Activated T-cell treated with anti-CD3 and anti-CD28 coated beads, Interleukin-2, amount 50 U/mL, for 72 hours (primary cell): ENCODE measurements around the gene HAPLN3. TPM values are rescaled to one million over a fixed set of nuclear protein-coding genes. Genes with fewer than 3 reads are reported as not detected.

Experiments
- ATAC-seq, 2 donors: fragments of 150-1000 bp; cut with Tn5 transposase; replicated peaks in 1 of 2; 2 replicates each; pipeline ENCODE4 v1.10.0; 2021; ENCODE audit warnings: moderate library complexity in 2 of 2, mild to moderate bottlenecking in 1 of 2
- DNase-seq, 2 donors: peaks; one replicate each; pipeline ENCODE4 v3.0.0; 2021 to 2022; ENCODE audit warnings: mixed read lengths in 1 of 2
- H3K27ac Mint-ChIP-seq: one replicate; pipeline ENCODE4 v1.8.0; 2022; ENCODE audit warnings: mild to moderate bottlenecking, moderate library complexity, mixed read lengths
- H3K27me3 Mint-ChIP-seq: one replicate; pipeline ENCODE4 v1.8.0; 2022; ENCODE audit warnings: low read depth, mixed read lengths
- H3K36me3 Mint-ChIP-seq, 2 donors: one replicate each; pipeline ENCODE4 v1.8.0; 2022; ENCODE audit warnings: mixed read lengths in 2 of 2, mild to moderate bottlenecking in 1 of 2; ENCODE audit not compliant: insufficient read depth in 2 of 2
- H3K4me1 Mint-ChIP-seq: one replicate; pipeline ENCODE4 v1.8.0; 2022; ENCODE audit warnings: low read depth, mixed read lengths
- H3K4me3 Mint-ChIP-seq, 2 donors: one replicate each; pipeline ENCODE4 v1.8.0; 2022; ENCODE audit warnings: mild to moderate bottlenecking in 2 of 2, mixed read lengths in 2 of 2, moderate library complexity in 2 of 2
- H3K9me3 Mint-ChIP-seq, 2 donors: one replicate each; pipeline ENCODE4 v1.8.0; 2022; ENCODE audit warnings: mixed read lengths in 2 of 2
- total RNA-seq, 2 donors: library from RNA; stranded (reverse); gene quantifications; one replicate each; pipeline ENCODE4 v1.2.3, GENCODE V29; 2022

The HAPLN3 gene
- total RNA-seq, 2 donors from 2014 or later: 82.5 to 114 TPM

DNA sequence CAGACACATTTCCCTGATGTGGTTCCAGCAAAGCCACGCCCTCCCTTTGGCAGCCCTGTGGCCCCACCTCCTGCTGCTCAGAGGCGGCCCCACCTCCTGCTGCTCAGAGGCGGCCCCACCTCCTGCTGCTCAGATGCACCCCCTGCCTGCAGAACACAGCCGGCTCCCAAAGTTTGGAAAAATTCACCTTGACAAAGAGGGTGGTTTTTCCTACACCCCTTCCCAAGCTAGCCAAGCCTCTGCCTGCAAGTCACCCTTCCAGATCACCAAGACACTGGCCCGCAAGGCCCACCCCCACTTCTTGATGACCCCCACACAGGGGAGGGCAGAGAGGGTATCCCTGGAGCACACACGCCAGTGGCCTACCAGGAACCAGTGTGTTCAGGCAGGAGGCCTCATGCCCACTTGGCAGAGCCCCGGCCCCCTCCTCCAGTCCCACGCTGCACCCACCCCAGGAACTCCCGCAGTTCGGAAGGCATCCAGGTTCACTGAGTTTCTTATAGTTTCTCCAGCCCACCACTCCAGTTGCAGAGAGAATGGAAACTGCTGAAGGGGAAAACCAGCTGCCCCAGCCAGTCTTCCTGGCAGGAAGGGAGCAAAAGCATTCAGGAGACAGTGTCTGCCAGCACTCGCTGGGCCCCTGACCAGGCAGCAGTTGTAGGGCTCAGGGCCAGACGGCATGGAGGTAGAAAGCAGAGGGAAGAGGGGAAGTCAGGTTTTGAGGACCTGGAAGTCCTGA, 2.3 kb upstream of the HAPLN3 start:
- Mint-ChIP-seq H3K27me3 (no peaks in the 10 kb centered on the region), H3K9me3 (no peaks in the 10 kb centered on the region), H3K27ac (no peak overlapping the region), H3K4me3 (no peak overlapping the region), H3K4me1 (peaks cover 49% of the 10 kb centered on the region), H3K36me3 (no peaks in the 10 kb centered on the region)
- DNase-seq: peak; percentile 56 to 68
- peak; percentile 34 to 54 for ATAC-seq

DNA sequence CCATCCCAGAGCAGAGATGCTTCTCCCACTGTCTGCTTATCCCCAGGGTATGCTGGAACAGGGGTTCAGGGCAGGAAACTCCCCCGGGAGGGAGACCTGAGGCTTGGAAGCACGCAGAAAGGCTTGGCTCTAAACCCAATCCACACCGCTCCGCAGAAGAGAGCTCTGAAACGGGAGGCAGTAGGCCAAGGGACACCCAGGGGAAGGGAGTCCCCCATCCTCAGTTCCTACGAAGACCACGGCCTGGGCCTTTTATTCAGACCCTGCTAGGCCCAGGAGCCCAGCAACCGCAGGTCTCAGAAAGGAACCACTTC, 1.8 kb upstream of the HAPLN3 start:
- ATAC-seq: no peak
- H3K36me3 Mint-ChIP-seq: no peaks in the 10 kb centered on the region
- H3K4me3 Mint-ChIP-seq: no peak overlapping the region
- H3K4me1 Mint-ChIP-seq: peaks cover 47% of the 10 kb centered on the region
- no peak for DNase-seq
- no peaks in the 10 kb centered on the region for H3K9me3 Mint-ChIP-seq
- H3K27me3 Mint-ChIP-seq: no peaks in the 10 kb centered on the region
- no peak overlapping the region for H3K27ac Mint-ChIP-seq

- ATAC-seq (no peak), DNase-seq (no peak)
- no peaks in the 10 kb centered on the region for H3K27me3 Mint-ChIP-seq
- H3K36me3 Mint-ChIP-seq: no peaks in the 10 kb centered on the region
- H3K4me3 Mint-ChIP-seq: peak overlapping the region in 1 of 2 donors; percentile 10
- peaks cover 41% of the 10 kb centered on the region for H3K4me1 Mint-ChIP-seq
- no peak overlapping the region for H3K27ac Mint-ChIP-seq
- no peaks in the 10 kb centered on the region for H3K9me3 Mint-ChIP-seq
These were observed 1.1 kb upstream of the HAPLN3 start for GRCh38 chr15:88896333-88897033.

DNA sequence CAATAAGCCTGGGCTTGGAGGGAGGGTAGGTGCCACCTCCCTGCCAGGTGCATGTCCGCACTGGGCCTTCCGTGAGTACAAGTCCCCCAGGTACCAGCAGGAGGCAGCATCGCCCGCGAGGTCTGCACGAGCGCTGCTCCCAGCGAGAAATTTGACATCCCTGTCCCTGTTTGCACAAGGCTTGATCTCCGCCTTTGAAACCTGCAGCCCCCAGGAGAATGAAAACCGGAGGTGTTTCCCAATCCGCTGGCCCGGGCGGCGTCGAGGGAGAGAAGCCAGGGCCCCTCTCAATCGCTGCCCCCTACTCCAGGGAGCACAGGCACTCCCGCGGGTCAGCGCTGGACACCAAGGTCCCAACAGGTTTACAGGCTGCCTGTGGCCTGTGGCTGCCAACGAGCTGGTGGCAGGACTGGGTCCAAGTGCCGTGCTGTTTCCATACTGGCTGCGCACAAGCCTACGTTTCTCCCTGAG, 961 bp downstream of the HAPLN3 start:
- ATAC-seq (peak; percentile 66 to 77), DNase-seq (peak; percentile 88 to 89)
- peaks cover 0 to 5% of the 10 kb centered on the region in 2 donors for H3K36me3 Mint-ChIP-seq
- no peak overlapping the region for H3K27ac Mint-ChIP-seq
- peak overlapping the region; percentile 76 to 94 for H3K4me3 Mint-ChIP-seq
- H3K4me1 Mint-ChIP-seq: peaks cover 46% of the 10 kb centered on the region
- no peaks in the 10 kb centered on the region for H3K9me3 Mint-ChIP-seq
- H3K27me3 Mint-ChIP-seq: no peaks in the 10 kb centered on the region

GRCh38 chr15:88891540-88892254, 3.6 kb downstream of the HAPLN3 start:
- H3K4me1 Mint-ChIP-seq: peaks cover 32% of the 10 kb centered on the region
- no peak overlapping the region for H3K27ac Mint-ChIP-seq
- no peaks in the 10 kb centered on the region for H3K27me3 Mint-ChIP-seq
- no peak for ATAC-seq
- no peak for DNase-seq
- peaks cover 0 to 5% of the 10 kb centered on the region in 2 donors for H3K36me3 Mint-ChIP-seq
- H3K9me3 Mint-ChIP-seq: no peaks in the 10 kb centered on the region
- no peak overlapping the region for H3K4me3 Mint-ChIP-seq

DNA sequence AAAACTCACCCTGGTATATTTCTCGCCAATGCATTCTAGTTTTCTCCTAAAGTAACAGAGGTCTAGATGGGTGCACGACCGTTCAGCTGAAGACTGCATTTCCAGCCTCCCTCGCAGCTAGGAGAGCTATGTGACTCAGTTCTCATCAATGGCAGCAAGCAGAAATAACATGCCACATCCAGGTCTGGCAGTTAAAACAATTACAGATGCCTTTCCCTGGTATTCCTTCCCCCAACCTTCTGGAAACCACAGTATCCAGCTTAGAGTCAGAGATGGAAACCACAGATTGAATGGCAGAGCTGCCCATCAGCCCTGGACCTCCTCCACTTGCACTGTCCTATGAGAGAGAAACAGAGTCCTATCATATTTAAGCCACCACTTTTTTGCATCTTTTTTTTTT, 4.8 kb downstream of the HAPLN3 start:
- H3K4me1 Mint-ChIP-seq: peaks cover 24% of the 10 kb centered on the region
- H3K9me3 Mint-ChIP-seq: no peaks in the 10 kb centered on the region
- ATAC-seq (no peak), DNase-seq (no peak)
- H3K27me3 Mint-ChIP-seq: no peaks in the 10 kb centered on the region
- no peak overlapping the region for H3K27ac Mint-ChIP-seq
- H3K4me3 Mint-ChIP-seq: no peak overlapping the region
- peaks cover 0 to 6% of the 10 kb centered on the region in 2 donors for H3K36me3 Mint-ChIP-seq

- ATAC-seq: no peak
- Mint-ChIP-seq H3K27ac (no peak overlapping the region), H3K27me3 (no peaks in the 10 kb centered on the region), H3K4me3 (no peak overlapping the region), H3K9me3 (no peaks in the 10 kb centered on the region), H3K36me3 (peaks cover 4 to 8% of the 10 kb centered on the region in 2 donors), H3K4me1 (peaks cover 14% of the 10 kb centered on the region)
- DNase-seq: no peak
These were observed 6.6 kb downstream of the HAPLN3 start for GRCh38 chr15:88888719-88889118.

GRCh38 chr15:88887068-88887580, 8.2 kb downstream of the HAPLN3 start:
- DNase-seq (no peak), ATAC-seq (no peak)
- no peaks in the 10 kb centered on the region for H3K27me3 Mint-ChIP-seq
- no peak overlapping the region for H3K4me3 Mint-ChIP-seq
- peaks cover 4 to 10% of the 10 kb centered on the region in 2 donors for H3K36me3 Mint-ChIP-seq
- H3K9me3 Mint-ChIP-seq: no peaks in the 10 kb centered on the region
- no peak overlapping the region for H3K27ac Mint-ChIP-seq
- H3K4me1 Mint-ChIP-seq: peaks cover 6% of the 10 kb centered on the region

- H3K4me3 Mint-ChIP-seq: no peak overlapping the region
- no peak for DNase-seq
- peaks cover 4 to 6% of the 10 kb centered on the region in 2 donors for H3K36me3 Mint-ChIP-seq
- H3K27me3 Mint-ChIP-seq: no peaks in the 10 kb centered on the region
- no peaks in the 10 kb centered on the region for H3K9me3 Mint-ChIP-seq
- H3K4me1 Mint-ChIP-seq: no peaks in the 10 kb centered on the region
- H3K27ac Mint-ChIP-seq: no peak overlapping the region
- ATAC-seq: no peak
These were observed 12.6 kb downstream of the HAPLN3 start for GRCh38 chr15:88882785-88883184.

DNA sequence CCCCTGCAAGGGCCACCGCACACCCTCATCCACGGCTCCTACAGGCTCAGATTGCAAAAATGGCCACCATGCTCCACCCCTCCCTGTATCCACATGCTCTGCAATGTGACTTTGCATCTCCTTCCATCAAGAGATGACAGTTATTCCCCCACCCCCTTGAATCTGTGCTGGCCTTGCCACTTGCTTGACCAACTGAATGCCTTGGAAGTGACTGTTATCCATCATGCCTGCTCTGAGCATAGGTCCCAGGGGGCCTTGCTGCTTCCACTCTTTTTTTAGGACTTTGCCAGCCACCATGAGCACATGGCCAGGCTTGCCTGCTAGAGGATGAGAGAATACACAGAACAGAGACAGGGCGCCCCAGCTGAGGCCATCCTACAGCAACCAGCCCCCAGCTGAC, 13.6 kb downstream of the HAPLN3 start:
- Mint-ChIP-seq H3K27me3 (no peaks in the 10 kb centered on the region), H3K27ac (no peak overlapping the region), H3K36me3 (peaks cover 4 to 6% of the 10 kb centered on the region in 2 donors), H3K9me3 (no peaks in the 10 kb centered on the region), H3K4me1 (no peaks in the 10 kb centered on the region), H3K4me3 (no peak overlapping the region)
- no peak for ATAC-seq
- DNase-seq: no peak

- Mint-ChIP-seq H3K27me3 (no peaks in the 10 kb centered on the region), H3K36me3 (peaks cover 6% of the 10 kb centered on the region in 2 donors), H3K4me1 (no peaks in the 10 kb centered on the region), H3K27ac (no peak overlapping the region), H3K9me3 (no peaks in the 10 kb centered on the region), H3K4me3 (no peak overlapping the region)
- DNase-seq (no peak), ATAC-seq (no peak)
These were observed 14.2 kb downstream of the HAPLN3 start for GRCh38 chr15:88880944-88881740.

GRCh38 chr15:88878720-88879184, 16.6 kb downstream of the HAPLN3 start:
- H3K27me3 Mint-ChIP-seq: no peaks in the 10 kb centered on the region
- H3K27ac Mint-ChIP-seq: peak overlapping the region; percentile 56
- ATAC-seq (peak; percentile 66 to 72), DNase-seq (peak; percentile 39 to 49)
- H3K4me3 Mint-ChIP-seq: no peak overlapping the region
- H3K9me3 Mint-ChIP-seq: no peaks in the 10 kb centered on the region
- H3K36me3 Mint-ChIP-seq: peaks cover 3 to 4% of the 10 kb centered on the region in 2 donors
- no peaks in the 10 kb centered on the region for H3K4me1 Mint-ChIP-seq
